Panc1 (cell line): ENCODE data around the gene ABLIM2. TPM values are rescaled to one million over a fixed set of nuclear protein-coding genes. Genes with fewer than 3 reads are reported as not detected.

Experiments
- ATAC-seq: fragments of 200-7000 bp; cut with Tn5 transposase; 2 replicates; pipeline ENCODE4 v1.9.1; 2020; ENCODE audit warnings: mild to moderate bottlenecking, moderate library complexity
- BruUV-seq: library from RNA; stranded (reverse); fragments of 400-500 nt; replicated peaks from 2 replicates; lab custom pipeline; 2021; lab: Mats Ljungman, UMichigan
- CTCF ChIA-PET: fragments of 300-600 bp; sonication (Branson Sonifier 250); formaldehyde crosslinking; loops from one replicate; lab custom pipeline; 2022; ENCODE audit warnings: antibody characterized with exemption; lab: Charles Lee
- POLR2A ChIA-PET: fragments of 300-600 bp; sonication (Branson Sonifier 250); formaldehyde crosslinking; loops from one replicate; lab custom pipeline; 2022; ENCODE audit warnings: antibody characterized with exemption; lab: Charles Lee
- DNase-seq: peaks from one replicate; pipeline ENCODE4 v3.0.0-alpha.2; 2010; ENCODE audit warnings: low read depth, low spot score
- H3K27ac ChIP-seq: 2 replicates; pipeline ENCODE4 v1.5.1; 2011; ENCODE audit warnings: mild to moderate bottlenecking, low read length, inconsistent platforms
- H3K27me3 ChIP-seq: fragments of 200-500 bp; sonication (Bioruptor generic); 2 replicates; pipeline ENCODE4 v1.6.0; 2014; ENCODE audit warnings: low read length, inconsistent platforms; ENCODE audit not compliant: control insufficient read depth, insufficient read depth
- H3K36me3 ChIP-seq: fragments of 200-500 bp; sonication (Bioruptor generic); 2 replicates; pipeline ENCODE4 v1.5.1; 2014; ENCODE audit warnings: inconsistent platforms, mild to moderate bottlenecking, low read length, moderate library complexity; ENCODE audit not compliant: control insufficient read depth, insufficient read depth
- H3K4me1 ChIP-seq: 2 replicates; pipeline ENCODE4 v1.5.1; 2011; ENCODE audit warnings: inconsistent platforms, mild to moderate bottlenecking, low read length, moderate library complexity; ENCODE audit not compliant: control insufficient read depth, insufficient read depth
- H3K4me3 ChIP-seq, 2 experiments: 2 replicates each; pipeline ENCODE4 v1.5.1; 2011 to 2012; ENCODE audit warnings: low read depth in 2 of 2, low read length in 2 of 2, mild to moderate bottlenecking in 2 of 2, inconsistent platforms in 1 of 2, moderate library complexity in 1 of 2
- H3K9me3 ChIP-seq: fragments of 200-500 bp; sonication (Bioruptor generic); 2 replicates; pipeline ENCODE4 v1.5.1; 2014; ENCODE audit warnings: low read depth, mild to moderate bottlenecking, inconsistent platforms, low read length, moderate library complexity; ENCODE audit not compliant: control insufficient read depth, insufficient read depth
- CTCF ChIP-seq: fragments of 450-650 bp; IDR thresholded peaks from 2 replicates; pipeline ENCODE4 v1.5.1; 2017; ENCODE audit warnings: mild to moderate bottlenecking
- POLR2AphosphoS5 ChIP-seq: IDR thresholded peaks from 2 replicates; pipeline ENCODE4 v1.6.1; 2012; ENCODE audit warnings: mild to moderate bottlenecking, low read depth, low read length, moderate library complexity
- REST ChIP-seq, 2 experiments: IDR thresholded peaks; 2 replicates each; pipeline ENCODE4 v1.6.1; 2011 to 2012; ENCODE audit warnings: low read depth in 2 of 2, control low read depth in 1 of 2, low read length in 1 of 2, mild to moderate bottlenecking in 1 of 2, moderate library complexity in 1 of 2; ENCODE audit not compliant: insufficient read depth in 1 of 2
- SIN3A ChIP-seq: IDR thresholded peaks from 2 replicates; pipeline ENCODE4 v1.6.1; 2012; ENCODE audit warnings: low read depth, mild to moderate bottlenecking, low read length, moderate library complexity, borderline replicate concordance; ENCODE audit not compliant: insufficient read depth
- TCF7L2 ChIP-seq: IDR thresholded peaks from 2 replicates; pipeline ENCODE4 v1.6.1; 2011; ENCODE audit warnings: mild to moderate bottlenecking, low read depth, low read length, inconsistent platforms
- in situ Hi-C: cut with HindIII; loops from 2 replicates; pipeline ENCODE4 v1.10.0; 2016; ENCODE audit warnings: low sequenced_read_pairs, low pct_unique_long_range_greater_than_20kb
- intact Hi-C: fragments of 100-400 bp; cut with micrococcal nuclease; formaldehyde crosslinking; loops from one replicate; pipeline ENCODE4 v1.10.0; 2022; ENCODE audit not compliant: unreplicated experiment
- total RNA-seq: library from RNA; stranded (reverse); gene quantifications from one replicate; pipeline ENCODE4 v1.2.1, GENCODE V29; 2021; ENCODE audit not compliant: unreplicated experiment

The ABLIM2 gene
- total RNA-seq, 1 experiment from 2014 or later: 0.64 TPM

DNA sequence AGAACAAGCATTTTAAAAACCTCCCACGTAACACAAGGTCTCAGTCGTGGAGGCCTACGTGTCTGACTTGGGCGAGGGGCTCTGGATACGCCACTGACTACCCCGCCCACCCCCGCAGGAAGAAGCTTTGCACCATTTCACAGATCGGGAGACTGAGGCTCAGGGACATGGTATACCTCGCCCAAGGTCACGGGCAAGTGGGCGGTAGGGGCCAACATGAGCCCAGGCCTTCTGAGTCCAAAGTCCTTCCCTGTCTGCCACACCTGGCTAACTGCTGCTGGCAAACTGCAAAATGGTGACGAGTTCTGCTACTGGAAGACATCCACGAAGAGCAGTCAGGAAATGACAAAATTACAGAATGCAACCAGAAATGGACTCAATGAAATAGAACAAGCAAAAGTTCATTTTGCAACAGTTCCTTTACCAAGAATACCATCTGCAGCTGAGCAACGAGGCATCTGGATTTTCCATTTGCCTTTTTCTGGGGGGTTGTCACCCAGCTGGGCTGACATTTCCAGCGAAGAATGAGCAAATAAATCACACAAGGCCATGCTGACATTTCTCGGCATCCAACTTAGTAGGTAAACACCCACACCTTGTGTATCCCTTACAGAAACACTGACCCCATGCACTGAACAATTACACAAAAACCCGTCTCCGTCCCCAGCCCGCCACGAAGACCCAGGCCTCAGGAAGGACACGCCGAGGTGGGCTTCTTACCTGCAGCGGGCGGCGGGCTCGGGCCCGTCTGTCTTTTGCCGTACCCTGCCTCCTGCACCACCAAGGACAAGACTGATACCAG is 148.7 kb downstream of the ABLIM2 start:
- in situ Hi-C loops: no loop called here
- Histone ChIP-seq H3K27ac (no peak overlapping the region), H3K9me3 (no peaks in the 10 kb centered on the region), H3K36me3 (no peaks in the 10 kb centered on the region), H3K4me1 (no peaks in the 10 kb centered on the region), H3K27me3 (no peaks in the 10 kb centered on the region), H3K4me3 (no peak overlapping the region)
- ATAC-seq (no peak), DNase-seq (no peak)
- BruUV-seq: no TSS peak
- intact Hi-C loops: no loop called here
- TF ChIP-seq CTCF (no peak), POLR2AphosphoS5 (no peak), SIN3A (no peak), TCF7L2 (no peak), REST (IDR thresholded peaks at IDR 0.05; ENCODE audit: insufficient read depth in 1 of 2, low read depth in 2 of 2, low read length in 1 of 2) (no peak)
- CTCF ChIA-PET: no interaction called here
- POLR2A ChIA-PET: no interaction called here

- DNase-seq: no peak
- no peak for ATAC-seq
- no peak for TF ChIP-seq REST (IDR thresholded peaks at IDR 0.05; ENCODE audit: insufficient read depth in 1 of 2, low read depth in 2 of 2, low read length in 1 of 2)
- no peak for TF ChIP-seq CTCF
- TF ChIP-seq SIN3A: no peak
- no peak for TF ChIP-seq TCF7L2
- TF ChIP-seq POLR2AphosphoS5: no peak
- intact Hi-C loops: no loop called here
- no peak overlapping the region for H3K27ac ChIP-seq
- no peaks in the 10 kb centered on the region for H3K4me1 ChIP-seq
- no peaks in the 10 kb centered on the region for H3K9me3 ChIP-seq
- no TSS peak for BruUV-seq
- no peak overlapping the region for H3K4me3 ChIP-seq
- H3K27me3 ChIP-seq: no peaks in the 10 kb centered on the region
- CTCF ChIA-PET: no interaction called here
- no peaks in the 10 kb centered on the region for H3K36me3 ChIP-seq
- POLR2A ChIA-PET: no interaction called here
- in situ Hi-C loops: no loop called here
These were observed 149.5 kb downstream of the ABLIM2 start for GRCh38 chr4:8009097-8009496.
